Karpas-422 (cell line): ENCODE results near the gene NEDD4. TPM values are rescaled to one million over a fixed set of nuclear protein-coding genes. Genes with fewer than 3 reads are reported as not detected.
"Not testable (repeated sequence)": the region's sequence is repeated elsewhere in the genome, so short reads cannot be mapped to it uniquely, and the experiment has no call there.

ENCODE experiments used
- DNase-seq: peaks from one replicate; pipeline ENCODE4 v3.0.0-alpha.2; 2015
- H2AFZ ChIP-seq: fragments of 200-600 bp; sonication (generic); 2 replicates; pipeline ENCODE4 v1.6.1; 2014; ENCODE audit warnings: antibody characterized with exemption, low read length, mixed read lengths
- H3K27ac ChIP-seq: fragments of 200-600 bp; sonication (generic); 2 replicates; pipeline ENCODE4 v1.5.1; 2014; ENCODE audit warnings: mild to moderate bottlenecking, low read length, moderate library complexity
- H3K27me3 ChIP-seq: fragments of 200-600 bp; sonication (generic); 2 replicates; pipeline ENCODE4 v1.6.1; 2014; ENCODE audit warnings: low read length, mixed read lengths
- H3K36me3 ChIP-seq: fragments of 200-600 bp; sonication (generic); 2 replicates; pipeline ENCODE4 v1.6.1; 2014; ENCODE audit warnings: low read length, mixed read lengths; ENCODE audit not compliant: insufficient read depth
- H3K4me1 ChIP-seq: fragments of 200-600 bp; sonication (generic); 2 replicates; pipeline ENCODE4 v1.6.1; 2014; ENCODE audit warnings: mild to moderate bottlenecking, low read length, mixed read lengths
- H3K4me2 ChIP-seq: fragments of 200-600 bp; sonication (generic); 2 replicates; pipeline ENCODE4 v1.6.1; 2014; ENCODE audit warnings: low read length, low read depth, mild to moderate bottlenecking; ENCODE audit not compliant: poor library complexity, severe bottlenecking
- H3K4me3 ChIP-seq: fragments of 200-600 bp; sonication (generic); 2 replicates; pipeline ENCODE4 v1.5.1; 2014; ENCODE audit warnings: mild to moderate bottlenecking, antibody characterized with exemption, low read length, mixed read lengths
- H3K79me2 ChIP-seq: fragments of 200-600 bp; sonication (generic); 2 replicates; pipeline ENCODE4 v1.6.1; 2014; ENCODE audit warnings: mild to moderate bottlenecking, low read length, mixed read lengths
- H3K9ac ChIP-seq: fragments of 200-600 bp; sonication (generic); 2 replicates; pipeline ENCODE4 v1.6.0; 2014; ENCODE audit warnings: low read length
- H3K9me2 ChIP-seq: fragments of 200-600 bp; sonication (generic), shearing (Covaris generic); replicated peaks from 2 replicates; pipeline ENCODE4 v1.6.0; 2014; ENCODE audit warnings: mild to moderate bottlenecking, low read length, moderate library complexity; ENCODE audit not compliant: insufficient read depth
- H3K9me3 ChIP-seq: fragments of 300-700, 200-600 bp; sonication (generic); 2 replicates; pipeline ENCODE4 v1.6.1; 2014; ENCODE audit warnings: low read length, mixed read lengths
- H4K20me1 ChIP-seq: fragments of 200-600 bp; sonication (generic); 2 replicates; pipeline ENCODE4 v1.6.1; 2014; ENCODE audit warnings: mild to moderate bottlenecking, antibody characterized with exemption, low read length, low read depth; ENCODE audit not compliant: insufficient read depth
- total RNA-seq: library from RNA; depleted of rRNA; stranded (reverse); fragments of >200 nt; shearing (Covaris generic); gene quantifications from 2 replicates; pipeline ENCODE4 v1.2.3, GENCODE V29; 2014; ENCODE audit warnings: low replicate concordance

Gene NEDD4
- total RNA-seq, 1 experiment from 2014 or later, result 6.3 TPM

GRCh38 chr15:55842897-55843296 lies 150.5 kb downstream of the NEDD4 start:
- not testable (repeated sequence) for H3K4me1 ChIP-seq, H3K9ac ChIP-seq, H3K27ac ChIP-seq, H3K4me2 ChIP-seq, H4K20me1 ChIP-seq, H3K9me3 ChIP-seq, H3K79me2 ChIP-seq, H3K4me3 ChIP-seq, H2AFZ ChIP-seq, H3K9me2 ChIP-seq, H3K27me3 ChIP-seq, H3K36me3 ChIP-seq, DNase-seq

GRCh38 chr15:55835866-55836265 lies 157.5 kb downstream of the NEDD4 start:
- Histone ChIP-seq H3K9me2 (no peaks in the 10 kb centered on the region), H3K27me3 (no peaks in the 10 kb centered on the region), H3K79me2 (no peaks in the 10 kb centered on the region), H3K4me1 (no peaks in the 10 kb centered on the region), H3K9me3 (no peaks in the 10 kb centered on the region), H3K4me2 (no peak overlapping the region), H3K36me3 (no peaks in the 10 kb centered on the region), H3K9ac (no peak overlapping the region), H3K27ac (no peak overlapping the region), H3K4me3 (no peak overlapping the region), H4K20me1 (no peaks in the 10 kb centered on the region), H2AFZ (no peak overlapping the region)
- DNase-seq, result no peak

- H3K9me2 ChIP-seq, result no peaks in the 10 kb centered on the region
- no peaks in the 10 kb centered on the region for H3K27me3 ChIP-seq
- DNase-seq, result no peak
- H2AFZ ChIP-seq, result no peak overlapping the region
- no peak overlapping the region for H3K27ac ChIP-seq
- H3K4me1 ChIP-seq, result no peaks in the 10 kb centered on the region
- H3K9me3 ChIP-seq, result no peaks in the 10 kb centered on the region
- H3K79me2 ChIP-seq, result no peaks in the 10 kb centered on the region
- no peak overlapping the region for H3K4me3 ChIP-seq
- H3K9ac ChIP-seq, result no peak overlapping the region
- H3K4me2 ChIP-seq, result no peak overlapping the region
- H4K20me1 ChIP-seq, result no peaks in the 10 kb centered on the region
- no peaks in the 10 kb centered on the region for H3K36me3 ChIP-seq
These were observed 159.1 kb downstream of the NEDD4 start for GRCh38 chr15:55834331-55834730.

GRCh38 chr15:55829826-55830225 lies 163.6 kb downstream of the NEDD4 start:
- H3K4me2 ChIP-seq, result no peak overlapping the region
- no peak overlapping the region for H3K4me3 ChIP-seq
- H3K9ac ChIP-seq, result no peak overlapping the region
- no peaks in the 10 kb centered on the region for H3K9me2 ChIP-seq
- no peaks in the 10 kb centered on the region for H3K27me3 ChIP-seq
- H3K36me3 ChIP-seq, result no peaks in the 10 kb centered on the region
- no peak overlapping the region for H2AFZ ChIP-seq
- H3K79me2 ChIP-seq, result no peaks in the 10 kb centered on the region
- H3K27ac ChIP-seq, result no peak overlapping the region
- H3K4me1 ChIP-seq, result no peaks in the 10 kb centered on the region
- no peaks in the 10 kb centered on the region for H3K9me3 ChIP-seq
- no peak for DNase-seq
- no peaks in the 10 kb centered on the region for H4K20me1 ChIP-seq

- no peaks in the 10 kb centered on the region for H3K27me3 ChIP-seq
- no peak overlapping the region for H3K9ac ChIP-seq
- no peak overlapping the region for H3K4me3 ChIP-seq
- H3K9me2 ChIP-seq, result no peaks in the 10 kb centered on the region
- no peaks in the 10 kb centered on the region for H3K36me3 ChIP-seq
- DNase-seq, result no peak
- H3K27ac ChIP-seq, result no peak overlapping the region
- H4K20me1 ChIP-seq, result no peaks in the 10 kb centered on the region
- no peaks in the 10 kb centered on the region for H3K79me2 ChIP-seq
- H3K4me2 ChIP-seq, result no peak overlapping the region
- no peak overlapping the region for H2AFZ ChIP-seq
- no peaks in the 10 kb centered on the region for H3K4me1 ChIP-seq
- no peaks in the 10 kb centered on the region for H3K9me3 ChIP-seq
These were observed 165.5 kb downstream of the NEDD4 start for GRCh38 chr15:55827955-55828354.

- Histone ChIP-seq H3K4me2 (no peak overlapping the region), H3K9ac (no peak overlapping the region), H3K27me3 (no peaks in the 10 kb centered on the region), H2AFZ (no peak overlapping the region), H3K4me1 (no peaks in the 10 kb centered on the region), H3K27ac (no peak overlapping the region), H3K4me3 (no peak overlapping the region), H3K36me3 (no peaks in the 10 kb centered on the region), H3K9me2 (no peaks in the 10 kb centered on the region), H3K79me2 (no peaks in the 10 kb centered on the region), H4K20me1 (no peaks in the 10 kb centered on the region), H3K9me3 (no peaks in the 10 kb centered on the region)
- DNase-seq, result no peak
These were observed 166.2 kb downstream of the NEDD4 start for GRCh38 chr15:55827204-55827603.

GRCh38 chr15:55824857-55825613 lies 168.4 kb downstream of the NEDD4 start:
- Histone ChIP-seq H3K4me1 (no peaks in the 10 kb centered on the region), H3K27ac (no peak overlapping the region), H3K9me3 (no peaks in the 10 kb centered on the region), H3K9ac (no peak overlapping the region), H3K4me3 (no peak overlapping the region), H3K4me2 (no peak overlapping the region), H4K20me1 (no peaks in the 10 kb centered on the region), H3K79me2 (no peaks in the 10 kb centered on the region), H3K36me3 (no peaks in the 10 kb centered on the region), H3K27me3 (no peaks in the 10 kb centered on the region), H3K9me2 (no peaks in the 10 kb centered on the region), H2AFZ (no peak overlapping the region)
- DNase-seq, result no peak

GRCh38 chr15:55823699-55824340 lies 169.6 kb downstream of the NEDD4 start:
- Histone ChIP-seq H3K79me2 (no peaks in the 10 kb centered on the region), H3K4me1 (no peaks in the 10 kb centered on the region), H3K9me2 (no peaks in the 10 kb centered on the region), H2AFZ (no peak overlapping the region), H4K20me1 (no peaks in the 10 kb centered on the region), H3K4me3 (no peak overlapping the region), H3K27ac (no peak overlapping the region), H3K36me3 (no peaks in the 10 kb centered on the region), H3K27me3 (no peaks in the 10 kb centered on the region), H3K9ac (no peak overlapping the region), H3K4me2 (no peak overlapping the region), H3K9me3 (no peaks in the 10 kb centered on the region)
- DNase-seq, result no peak
